Fibroblast of skin of left quadriceps (primary cell): ENCODE measurements around the gene CAMSAP2.

ENCODE experiments used
- DNase-seq, 2 experiments: peaks; one replicate each; pipeline ENCODE4 v3.0.0-alpha.2; 2013; ENCODE audit warnings: low read depth in 2 of 2

The CAMSAP2 gene

DNA sequence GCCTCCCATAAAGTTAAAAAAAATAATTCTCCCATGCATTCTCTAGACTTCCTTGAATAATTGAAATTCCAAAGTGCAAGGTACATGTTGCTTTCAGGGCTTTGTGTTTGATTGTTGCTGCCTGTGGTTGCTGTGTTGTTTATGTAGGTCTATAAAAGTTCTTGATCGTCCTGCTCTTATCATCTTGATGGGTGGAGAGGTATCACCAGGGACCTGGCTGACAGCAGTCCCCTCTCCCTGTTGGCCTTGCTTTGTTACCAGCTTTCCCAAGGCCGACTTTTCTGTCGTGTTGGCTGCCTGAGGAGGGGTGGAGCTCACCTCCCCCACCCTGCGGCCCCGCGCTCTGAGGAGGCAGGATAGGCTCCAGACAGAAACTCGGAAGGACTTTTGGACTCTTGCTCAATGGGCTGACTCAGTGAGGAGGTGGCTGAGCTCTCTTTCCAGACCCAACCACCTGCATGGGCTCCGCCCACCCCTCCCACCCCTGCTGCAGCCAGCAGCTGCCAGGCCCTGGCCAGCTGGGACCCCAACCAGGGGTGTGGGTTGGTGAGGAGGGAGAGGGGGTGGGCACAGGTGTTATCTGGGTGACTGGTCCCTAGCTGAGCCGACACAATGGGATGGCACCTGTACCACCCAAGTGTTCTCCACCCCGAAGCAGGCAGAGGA is 158.0 kb downstream of the CAMSAP2 start:
- no peak for DNase-seq

DNA sequence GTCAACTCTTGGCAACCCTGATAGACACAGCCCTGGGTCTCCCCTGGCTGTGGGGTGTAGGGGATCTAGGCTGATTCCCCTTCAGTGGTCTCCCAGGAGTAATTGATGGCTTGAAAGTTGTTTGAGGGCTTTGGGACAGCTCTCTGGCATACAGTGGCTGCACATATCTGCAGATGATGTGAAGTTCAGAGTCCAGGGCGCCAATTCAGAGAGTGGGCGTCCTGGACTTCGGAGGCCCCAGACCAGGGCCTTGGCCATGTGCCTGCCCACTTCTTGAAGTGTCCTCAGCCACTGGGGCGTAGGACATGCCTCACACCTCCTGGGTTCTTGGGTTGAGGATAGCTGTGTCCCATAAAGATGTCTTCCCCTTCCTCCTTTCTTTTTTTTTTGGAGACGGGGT is 158.6 kb downstream of the CAMSAP2 start:
- DNase-seq = no peak

DNA sequence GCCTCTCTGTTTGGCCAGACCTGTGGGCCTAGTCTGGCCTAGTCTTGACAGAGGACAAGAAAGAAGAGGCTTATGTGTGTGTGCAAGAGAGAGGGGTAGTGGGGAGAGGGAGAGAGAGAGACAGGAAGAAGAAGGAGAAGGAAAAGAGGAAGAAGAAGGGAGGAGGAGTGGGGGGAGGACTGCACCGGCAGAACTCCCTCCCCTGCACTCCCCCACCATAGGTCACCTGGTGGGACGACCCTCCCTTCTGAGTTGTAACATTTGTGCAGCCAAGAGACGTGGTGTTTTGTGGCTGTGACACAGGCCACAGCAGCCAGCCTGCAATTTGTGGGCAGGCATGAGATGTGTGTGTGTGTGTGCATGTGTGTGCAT is 160.3 kb downstream of the CAMSAP2 start:
- DNase-seq = no peak

DNA sequence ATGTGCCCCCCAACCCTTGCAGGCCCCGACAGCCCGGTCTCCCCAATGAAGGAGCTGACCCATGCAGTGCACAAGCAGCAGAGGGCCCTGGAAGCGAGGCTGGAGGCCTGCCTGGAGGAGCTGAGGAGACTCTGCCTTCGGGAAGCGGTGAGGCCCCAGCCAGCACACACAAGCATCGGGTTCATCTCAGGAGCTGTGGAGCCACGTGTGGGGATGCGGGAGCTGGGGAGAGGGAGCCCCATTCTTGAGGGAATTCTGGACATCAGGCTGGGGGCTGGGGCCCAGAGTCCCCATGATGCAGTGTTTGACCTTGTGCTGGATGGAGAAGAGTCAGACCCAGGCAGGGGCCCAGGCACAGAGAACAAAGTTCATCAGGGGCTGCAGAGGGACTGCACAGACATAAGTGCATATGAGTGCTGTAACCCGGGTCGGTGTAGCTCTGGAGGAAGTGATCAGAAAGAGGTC is 160.8 kb downstream of the CAMSAP2 start:
- DNase-seq = no peak

DNA sequence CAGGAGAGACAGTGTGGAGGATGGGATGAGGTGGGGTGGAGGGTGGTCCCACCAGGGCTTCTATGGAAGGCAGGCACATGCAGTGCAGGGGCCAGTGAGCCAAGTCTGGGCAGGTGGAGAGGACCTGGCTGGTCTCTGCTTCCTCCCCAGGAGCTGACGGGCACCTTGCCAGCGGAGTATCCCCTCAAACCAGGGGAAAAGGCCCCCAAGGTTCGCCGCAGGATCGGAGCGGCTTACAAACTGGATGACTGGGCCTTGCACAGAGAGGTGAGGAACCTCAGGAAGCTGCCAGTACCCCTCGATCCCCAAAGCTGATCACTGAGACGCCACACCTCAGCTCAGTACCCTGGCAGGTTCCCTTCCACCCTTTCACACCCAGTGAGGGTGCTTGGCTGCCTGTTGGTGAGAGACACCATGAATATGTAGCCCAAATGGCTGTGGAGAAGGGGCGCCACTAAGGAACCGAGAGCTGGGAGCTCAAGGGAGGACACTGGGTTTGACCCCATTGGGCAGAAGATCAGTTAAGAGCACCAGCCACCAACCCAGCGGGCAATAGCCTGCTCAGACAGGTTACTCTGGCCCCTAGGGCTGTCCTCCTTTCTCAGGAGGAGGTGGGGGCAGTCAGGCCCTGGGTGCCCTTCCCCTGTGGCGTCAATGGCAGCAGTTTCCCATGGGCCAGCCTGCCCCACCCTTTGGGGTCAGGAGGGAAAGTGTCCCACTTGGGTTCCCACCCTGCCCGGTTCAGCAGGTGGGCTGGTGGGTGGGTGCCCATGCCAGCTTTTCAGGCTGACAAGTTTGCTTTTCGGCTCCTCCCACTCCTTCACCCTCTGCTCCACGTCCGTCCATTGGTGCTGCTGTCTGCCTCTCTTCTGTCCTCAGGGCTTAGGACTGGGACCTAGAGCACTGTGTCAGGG is 161.5 kb downstream of the CAMSAP2 start:
- DNase-seq = no peak

DNA sequence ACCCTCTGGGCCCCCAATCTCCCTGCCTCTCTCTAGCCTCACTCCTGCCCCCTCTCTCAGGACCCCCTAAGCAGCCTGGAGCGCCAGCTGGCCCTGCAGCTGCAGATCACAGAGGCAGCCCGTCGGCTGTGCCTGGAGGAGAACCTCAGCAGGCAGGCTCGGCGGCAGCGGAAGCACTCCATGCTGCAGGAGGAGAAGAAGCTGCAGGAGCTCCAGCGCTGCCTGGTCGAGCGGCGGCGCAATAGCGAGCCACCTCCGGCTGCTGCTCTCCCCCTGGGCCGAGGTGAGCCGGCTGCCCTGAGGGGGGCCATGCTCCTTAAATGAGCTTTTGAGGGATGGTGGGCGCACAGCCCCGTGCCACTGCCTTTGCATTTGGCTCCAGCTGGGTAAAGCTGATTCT is 162.2 kb downstream of the CAMSAP2 start:
- DNase-seq = no peak

DNA sequence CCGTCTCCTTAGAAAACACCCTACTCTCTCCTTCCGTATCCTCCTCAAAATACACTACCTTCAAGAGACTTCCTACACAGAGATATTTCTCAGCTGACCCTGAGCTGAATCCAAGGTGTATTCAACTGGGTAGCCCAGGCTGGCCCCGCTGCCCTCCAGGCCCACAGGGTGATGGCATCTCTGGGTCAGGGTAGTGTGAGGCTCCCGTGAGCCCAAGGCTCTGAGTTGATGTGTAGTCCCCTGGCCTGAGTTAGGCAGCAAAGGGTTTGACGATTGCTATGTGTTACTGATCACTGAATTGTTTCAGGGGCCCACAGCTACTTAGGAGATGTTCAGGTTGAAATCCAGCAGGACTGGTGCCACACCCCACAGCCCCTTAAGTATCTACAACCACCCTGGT is 162.7 kb downstream of the CAMSAP2 start:
- DNase-seq = no peak

DNA sequence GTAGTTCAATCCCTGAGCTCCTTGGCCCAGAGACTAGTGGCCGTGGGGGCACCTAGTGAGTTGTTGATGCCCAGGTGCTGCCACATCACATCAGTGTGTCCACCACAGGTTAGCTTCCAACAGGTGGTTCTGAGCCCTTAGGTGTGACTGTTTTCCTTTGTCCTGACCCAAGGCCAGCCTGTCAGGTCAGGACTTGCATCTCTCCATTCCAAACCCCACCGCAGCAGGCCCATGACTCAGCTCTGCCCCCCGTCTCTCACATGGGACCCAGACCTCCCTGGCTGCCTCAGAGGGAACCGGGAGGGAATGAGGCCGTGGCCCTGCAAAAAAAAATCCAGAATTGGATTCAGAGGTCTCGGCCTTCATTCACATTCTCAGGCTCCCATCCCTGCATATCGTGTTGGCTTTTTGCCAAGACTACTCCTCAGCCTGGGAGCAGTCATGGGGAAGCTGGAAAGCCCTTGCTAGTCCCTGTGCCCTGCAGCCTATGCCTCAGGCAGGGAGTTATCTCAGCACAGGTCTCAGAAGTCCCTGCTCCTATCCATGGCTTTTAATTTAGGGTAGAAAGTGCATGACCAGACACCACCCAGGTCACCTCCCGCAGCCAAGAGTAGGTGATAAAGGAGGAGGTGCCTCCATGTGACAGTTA is 163.2 kb downstream of the CAMSAP2 start:
- DNase-seq = no peak

DNA sequence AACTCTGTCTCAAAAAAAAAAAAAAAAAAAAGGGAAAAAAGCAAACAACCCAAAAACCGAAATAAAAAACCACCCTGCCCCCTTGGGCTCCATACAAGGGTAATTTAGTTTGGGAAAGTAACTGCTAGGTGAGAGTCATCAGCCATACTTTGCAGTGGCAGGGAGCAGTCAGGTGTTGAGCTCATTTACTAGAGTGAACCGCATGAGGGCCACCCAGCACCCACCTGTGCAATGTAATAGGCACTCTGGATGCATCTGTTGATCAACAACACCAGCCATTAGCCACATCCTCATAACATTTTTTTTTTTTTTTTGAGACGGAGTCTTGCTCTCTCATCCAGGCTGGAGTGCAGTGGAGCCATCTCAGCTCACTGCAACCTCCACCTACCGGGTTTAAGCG is 165.1 kb downstream of the CAMSAP2 start:
- no peak for DNase-seq

DNA sequence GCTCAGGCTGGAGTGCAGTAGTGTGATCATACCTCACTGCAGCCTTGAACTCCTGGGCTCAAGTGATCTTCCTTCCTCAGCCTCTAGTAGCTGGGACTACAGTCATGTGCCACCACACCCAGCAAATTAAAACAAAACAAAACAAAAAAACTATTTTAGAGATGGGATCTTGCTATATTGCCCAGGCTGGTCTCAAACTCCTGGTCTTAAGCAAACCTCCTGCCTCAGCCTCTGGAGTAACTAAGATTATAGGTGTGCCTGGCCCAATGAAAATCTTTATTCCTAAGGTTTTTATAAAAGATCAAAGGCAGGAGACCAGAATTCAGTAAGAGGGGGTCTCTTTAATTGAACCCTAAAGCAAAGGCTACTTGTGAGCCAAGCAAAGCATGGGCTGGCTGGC is 166.1 kb downstream of the CAMSAP2 start:
- no peak for DNase-seq

DNA sequence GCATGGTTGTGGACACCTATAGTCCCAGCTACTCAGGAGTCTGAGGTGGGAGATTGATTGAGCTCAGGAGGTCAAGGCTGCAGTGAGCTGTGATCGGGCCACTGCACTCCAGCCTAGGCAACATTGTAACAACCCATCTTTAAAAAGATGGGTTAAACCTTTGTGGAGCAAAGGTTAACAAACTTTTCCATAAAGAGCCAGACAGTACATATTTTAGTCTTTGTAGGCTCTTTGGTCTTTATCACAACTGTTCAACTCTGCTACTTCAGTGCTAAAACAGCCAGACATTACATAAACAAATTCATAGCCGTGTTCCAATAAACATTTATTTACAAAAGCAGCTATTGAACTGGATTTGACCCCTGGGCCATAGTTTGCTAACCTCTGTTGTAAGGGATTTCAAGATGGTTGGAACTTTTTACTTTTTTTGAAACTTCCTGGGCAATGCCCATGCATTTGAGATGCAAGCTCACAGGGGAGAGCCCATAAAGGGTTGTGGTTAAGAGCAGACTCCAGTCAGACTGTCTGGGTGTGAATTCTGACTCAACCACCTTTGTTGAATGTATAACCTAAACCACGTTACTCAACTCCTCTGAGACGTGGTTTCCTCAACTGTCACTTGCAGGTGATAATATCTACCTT is 166.8 kb downstream of the CAMSAP2 start:
- no peak for DNase-seq

DNA sequence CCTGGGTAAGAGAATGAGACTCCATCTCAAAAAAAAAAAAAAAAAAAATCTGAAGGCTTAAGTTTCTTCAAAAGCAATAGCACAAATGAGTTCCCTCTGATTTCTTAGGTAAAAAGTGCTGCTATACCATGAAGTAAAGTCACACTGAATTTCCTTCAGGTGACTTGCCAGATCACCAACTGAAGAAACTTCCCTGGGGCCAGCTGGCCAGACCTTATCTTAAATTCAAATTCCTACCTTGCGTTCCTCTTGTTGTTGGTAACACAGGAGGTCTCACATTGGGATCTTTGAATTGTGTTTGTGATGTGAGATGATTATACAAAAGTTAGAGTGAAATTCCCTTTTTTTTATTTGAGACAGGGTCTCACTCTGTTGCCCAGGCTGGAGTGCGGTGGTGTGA is 167.8 kb downstream of the CAMSAP2 start:
- DNase-seq = no peak

DNA sequence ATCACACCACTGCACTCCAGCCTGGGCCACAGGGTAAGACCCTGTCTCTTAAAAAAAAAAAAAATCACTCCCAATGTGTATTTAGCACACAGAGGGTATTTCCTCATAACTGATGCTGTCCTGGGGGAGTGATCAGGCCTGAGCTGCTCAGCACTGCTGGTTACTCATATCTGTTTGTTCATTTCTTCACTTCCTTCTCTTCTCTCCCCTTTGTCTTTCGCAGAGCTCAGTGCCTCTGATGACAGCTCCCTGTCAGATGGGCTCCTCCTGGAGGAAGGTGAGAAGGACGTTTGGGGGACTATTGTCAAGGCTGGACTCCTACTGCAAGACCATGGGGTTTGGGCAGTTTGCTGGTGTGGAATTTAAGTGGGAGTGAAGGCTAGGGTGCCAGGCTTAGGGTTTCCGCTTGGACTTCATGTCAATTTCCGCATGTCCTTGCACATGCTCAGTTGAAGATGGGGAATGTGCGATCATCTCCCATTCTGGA is 169.0 kb downstream of the CAMSAP2 start:
- no peak for DNase-seq

DNA sequence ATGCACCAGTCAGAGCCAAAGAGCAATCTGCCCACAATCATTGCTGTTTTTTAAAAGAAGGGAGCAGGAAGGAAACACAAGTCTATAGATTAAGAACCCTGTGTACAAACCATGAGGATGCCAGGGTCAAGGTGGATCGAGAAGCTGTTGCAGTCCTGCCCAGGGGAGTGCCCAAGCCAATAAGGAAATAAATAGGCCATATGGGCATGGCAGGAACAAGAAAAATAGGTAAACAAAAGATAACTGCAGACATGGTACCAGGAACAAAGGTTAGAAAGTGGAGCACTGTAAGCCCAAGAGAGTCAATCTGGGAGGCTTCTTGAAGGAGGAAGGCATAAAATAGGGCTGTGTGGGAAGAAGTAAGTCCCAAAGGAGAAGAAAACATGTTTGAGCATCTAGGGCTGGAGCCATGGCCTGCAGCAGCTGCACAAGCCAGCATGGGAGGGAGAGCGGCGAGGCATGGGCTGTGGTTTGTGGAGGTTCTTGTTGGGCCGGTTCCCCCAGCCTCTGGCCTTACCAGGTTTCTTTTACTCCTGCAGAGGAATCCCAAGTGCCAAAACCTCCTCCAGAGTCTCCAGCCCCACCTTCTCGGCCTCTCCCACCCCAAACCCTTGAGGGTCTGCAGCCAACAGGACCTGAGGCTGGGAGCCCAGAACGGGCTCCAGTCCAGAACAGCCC is 169.6 kb downstream of the CAMSAP2 start:
- no peak for DNase-seq

DNA sequence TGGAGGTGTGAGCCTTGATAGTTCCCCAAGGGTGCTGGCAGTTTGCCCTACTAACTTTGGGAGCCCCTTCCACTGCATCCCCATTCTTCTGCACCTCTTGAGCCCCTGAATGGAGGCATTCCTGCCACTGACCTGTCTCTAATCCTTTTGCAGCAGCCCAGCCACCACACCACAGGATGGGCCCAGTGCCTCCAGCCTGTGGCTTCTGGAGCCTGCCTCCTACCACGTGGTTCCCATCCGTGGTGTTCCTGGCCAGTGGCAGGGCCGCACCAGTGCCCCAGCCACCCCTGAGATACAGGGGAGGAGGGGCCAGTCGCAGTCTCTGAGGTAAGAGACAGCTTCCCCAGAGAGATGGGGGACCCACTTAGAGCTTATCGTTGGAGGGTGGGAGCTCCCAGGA is 170.4 kb downstream of the CAMSAP2 start:
- no peak for DNase-seq

DNA sequence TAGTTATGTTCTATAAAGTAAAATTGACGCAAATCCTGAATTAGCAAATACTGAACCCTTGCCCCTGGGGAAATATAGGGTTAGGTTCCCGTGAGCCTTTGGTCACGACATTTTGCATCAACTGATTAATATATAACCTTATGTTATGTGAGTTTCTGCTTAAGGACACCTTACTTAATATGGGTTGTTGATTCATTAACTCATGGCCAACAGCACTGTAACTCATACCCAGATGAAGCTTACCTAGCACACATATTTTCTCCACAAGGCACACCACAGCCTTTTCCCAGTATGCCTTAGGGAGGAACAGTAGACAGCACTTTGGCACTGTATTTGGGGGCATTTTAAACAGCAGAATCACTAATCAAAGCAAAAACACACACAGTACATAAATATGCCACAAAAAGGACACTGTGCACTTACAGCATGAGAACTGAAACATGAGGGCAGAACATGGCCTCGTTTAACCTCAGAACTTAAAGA is 171.1 kb downstream of the CAMSAP2 start:
- no peak for DNase-seq
